Activated B cell treated with CpG ODN at 0.5 μM for 24 hours (primary cell): ENCODE data around the gene THEMIS. TPM values are rescaled to one million over a fixed set of nuclear protein-coding genes. Genes with fewer than 3 reads are reported as not detected.

Experiments used
- ATAC-seq: fragments of 200-7000 bp; cut with Tn5 transposase; one replicate; pipeline ENCODE4 v1.10.0; 2021; ENCODE audit warnings: low read depth, mild to moderate bottlenecking, moderate library complexity
- CTCF ChIA-PET: fragments of 350-600 bp; sonication (Branson Sonifier 250); formaldehyde crosslinking; loops from one replicate; lab custom pipeline; 2021; ENCODE audit warnings: antibody characterized with exemption; lab: Charles Lee
- POLR2A ChIA-PET: fragments of 350-600 bp; sonication (Branson Sonifier 250); formaldehyde crosslinking; loops from one replicate; lab custom pipeline; 2021; ENCODE audit warnings: antibody characterized with exemption; lab: Charles Lee
- DNase-seq: peaks from one replicate; pipeline ENCODE4 v3.0.0; 2022
- H3K27ac Mint-ChIP-seq: one replicate; pipeline ENCODE4 v1.8.0; 2020; ENCODE audit warnings: mixed read lengths
- H3K27me3 Mint-ChIP-seq: one replicate; pipeline ENCODE4 v1.8.0; 2021; ENCODE audit warnings: mixed read lengths
- H3K36me3 Mint-ChIP-seq: one replicate; pipeline ENCODE4 v1.8.0; 2021; ENCODE audit warnings: low read depth, mixed read lengths
- H3K4me1 Mint-ChIP-seq: one replicate; pipeline ENCODE4 v1.8.0; 2021; ENCODE audit warnings: mixed read lengths
- H3K4me3 Mint-ChIP-seq: one replicate; pipeline ENCODE4 v1.8.0; 2020; ENCODE audit warnings: mild to moderate bottlenecking, mixed read lengths
- H3K9me3 Mint-ChIP-seq: one replicate; pipeline ENCODE4 v1.8.0; 2020; ENCODE audit warnings: mixed read lengths
- intact Hi-C: fragments of 100-400 bp; cut with micrococcal nuclease; formaldehyde crosslinking; loops from one replicate; pipeline ENCODE4 v1.15.1; 2024
- total RNA-seq: library from RNA; stranded (reverse); gene quantifications from 2 replicates; pipeline ENCODE4 v1.2.3, GENCODE V29; 2022
- TF ChIP-seq, protein P1 (sequence below): fragments of 200-600 bp; IDR thresholded peaks from one replicate; pipeline ENCODE4 v1.8.0; 2022; ENCODE audit warnings: antibody characterized with exemption, mild to moderate bottlenecking

Gene THEMIS
- total RNA-seq, 1 donor from 2014 or later: not detected

DNA sequence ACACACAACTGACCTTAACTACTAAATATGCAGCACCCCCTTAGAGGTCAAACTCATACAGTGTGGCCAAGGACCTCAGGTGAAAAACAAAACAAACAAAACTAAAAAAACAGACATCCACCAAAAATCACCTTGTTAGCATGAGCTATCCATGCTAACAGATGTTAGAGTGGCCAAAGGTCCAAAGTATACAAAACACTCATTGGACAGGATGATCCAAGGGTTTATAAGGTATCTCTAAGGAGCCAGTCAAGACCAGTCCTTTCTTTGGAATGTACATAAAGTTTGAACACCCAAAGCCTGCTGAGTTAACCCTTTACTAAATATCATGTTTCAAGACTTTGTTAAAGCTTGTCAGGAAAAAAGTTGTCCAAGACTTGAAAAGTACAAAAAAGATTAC lies 35.8 kb downstream of the THEMIS start:
- Mint-ChIP-seq H3K27me3 (no peaks in the 10 kb centered on the region), H3K4me3 (no peak overlapping the region), H3K36me3 (no peaks in the 10 kb centered on the region), H3K9me3 (no peaks in the 10 kb centered on the region), H3K4me1 (no peaks in the 10 kb centered on the region), H3K27ac (no peak overlapping the region)
- ChIA-PET CTCF (no interaction called here), POLR2A (no interaction called here)
- ATAC-seq: no peak
- intact Hi-C loops: no loop called here
- TF ChIP-seq, protein P1, sequence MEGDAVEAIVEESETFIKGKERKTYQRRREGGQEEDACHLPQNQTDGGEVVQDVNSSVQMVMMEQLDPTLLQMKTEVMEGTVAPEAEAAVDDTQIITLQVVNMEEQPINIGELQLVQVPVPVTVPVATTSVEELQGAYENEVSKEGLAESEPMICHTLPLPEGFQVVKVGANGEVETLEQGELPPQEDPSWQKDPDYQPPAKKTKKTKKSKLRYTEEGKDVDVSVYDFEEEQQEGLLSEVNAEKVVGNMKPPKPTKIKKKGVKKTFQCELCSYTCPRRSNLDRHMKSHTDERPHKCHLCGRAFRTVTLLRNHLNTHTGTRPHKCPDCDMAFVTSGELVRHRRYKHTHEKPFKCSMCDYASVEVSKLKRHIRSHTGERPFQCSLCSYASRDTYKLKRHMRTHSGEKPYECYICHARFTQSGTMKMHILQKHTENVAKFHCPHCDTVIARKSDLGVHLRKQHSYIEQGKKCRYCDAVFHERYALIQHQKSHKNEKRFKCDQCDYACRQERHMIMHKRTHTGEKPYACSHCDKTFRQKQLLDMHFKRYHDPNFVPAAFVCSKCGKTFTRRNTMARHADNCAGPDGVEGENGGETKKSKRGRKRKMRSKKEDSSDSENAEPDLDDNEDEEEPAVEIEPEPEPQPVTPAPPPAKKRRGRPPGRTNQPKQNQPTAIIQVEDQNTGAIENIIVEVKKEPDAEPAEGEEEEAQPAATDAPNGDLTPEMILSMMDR: no peak
- DNase-seq: no peak

DNA sequence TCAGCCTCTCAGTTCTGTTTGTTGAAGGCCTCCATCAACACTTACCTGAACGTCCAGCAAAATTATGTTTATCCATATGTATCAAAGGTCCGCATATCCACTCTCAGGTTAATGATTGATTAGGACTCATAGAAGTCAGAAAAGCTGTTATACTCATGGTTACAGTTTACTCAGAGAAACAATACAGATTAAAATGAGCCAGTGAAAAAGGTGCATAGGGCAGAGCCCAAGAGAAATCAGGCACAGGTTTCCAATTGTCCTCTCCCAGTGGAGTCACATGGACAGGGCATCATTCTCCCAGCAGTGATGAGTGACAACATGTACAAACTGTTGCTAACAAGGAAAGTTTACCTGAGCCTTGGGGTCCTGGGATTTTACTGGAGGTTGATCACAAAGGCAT lies 36.2 kb downstream of the THEMIS start:
- Mint-ChIP-seq H3K36me3 (no peaks in the 10 kb centered on the region), H3K9me3 (no peaks in the 10 kb centered on the region), H3K27me3 (no peaks in the 10 kb centered on the region), H3K4me1 (no peaks in the 10 kb centered on the region), H3K4me3 (no peak overlapping the region), H3K27ac (no peak overlapping the region)
- intact Hi-C loops: no loop called here
- CTCF ChIA-PET: no interaction called here
- DNase-seq (no peak), ATAC-seq (no peak)
- TF ChIP-seq, protein P1: no peak
- POLR2A ChIA-PET: no interaction called here

DNA sequence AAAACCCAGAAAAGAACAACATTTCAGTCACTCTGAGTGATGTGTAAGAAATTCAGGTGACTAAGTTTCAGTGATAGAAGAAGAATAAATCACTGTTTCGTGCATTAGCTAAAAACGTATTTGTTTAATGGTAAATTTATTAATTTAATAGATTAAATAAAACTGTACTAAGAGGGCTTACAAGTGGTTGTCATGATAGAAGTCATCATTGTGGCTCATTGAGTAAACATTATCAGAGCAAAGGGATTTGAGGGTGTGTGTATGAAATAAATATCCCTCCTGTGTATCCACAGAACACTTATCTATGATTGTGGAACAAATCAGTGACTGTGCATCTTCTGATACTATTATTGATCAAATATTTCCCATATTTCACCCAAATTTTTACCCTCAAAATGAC lies 40.1 kb downstream of the THEMIS start:
- intact Hi-C loops: no loop called here
- Mint-ChIP-seq H3K27ac (no peak overlapping the region), H3K9me3 (no peaks in the 10 kb centered on the region), H3K36me3 (no peaks in the 10 kb centered on the region), H3K4me1 (no peaks in the 10 kb centered on the region), H3K27me3 (no peaks in the 10 kb centered on the region), H3K4me3 (no peak overlapping the region)
- ChIA-PET CTCF (no interaction called here), POLR2A (no interaction called here)
- DNase-seq: no peak
- ATAC-seq: no peak
- TF ChIP-seq, protein P1: no peak

DNA sequence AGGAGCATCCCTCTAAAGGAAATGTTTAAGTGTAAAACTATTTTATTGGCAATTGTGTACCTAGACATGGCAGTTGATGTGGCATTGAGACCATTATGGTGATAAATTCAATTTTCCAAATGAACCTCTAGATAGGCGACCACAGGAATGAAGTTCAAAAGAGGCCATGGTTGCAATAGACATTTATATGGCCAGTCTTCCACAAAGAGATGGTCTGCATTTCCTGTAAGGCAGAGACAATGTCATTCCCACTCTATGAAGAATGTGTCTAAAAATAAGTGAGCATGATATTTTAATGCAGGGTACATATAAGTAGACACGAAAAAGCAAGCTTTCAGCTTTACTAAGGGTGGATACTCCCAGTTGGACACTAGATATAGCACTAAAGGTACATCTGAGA lies 40.9 kb downstream of the THEMIS start:
- H3K4me1 Mint-ChIP-seq: no peaks in the 10 kb centered on the region
- TF ChIP-seq, protein P1: no peak
- ATAC-seq (no peak), DNase-seq (no peak)
- no peak overlapping the region for H3K4me3 Mint-ChIP-seq
- H3K27me3 Mint-ChIP-seq: no peaks in the 10 kb centered on the region
- ChIA-PET POLR2A (no interaction called here), CTCF (no interaction called here)
- H3K36me3 Mint-ChIP-seq: no peaks in the 10 kb centered on the region
- H3K27ac Mint-ChIP-seq: no peak overlapping the region
- no peaks in the 10 kb centered on the region for H3K9me3 Mint-ChIP-seq
- intact Hi-C loops: loop anchor here (5.0 kb wide), 2 partner anchors 467 to 1512 kb away; no protein-coding TSS in a partner anchor

DNA sequence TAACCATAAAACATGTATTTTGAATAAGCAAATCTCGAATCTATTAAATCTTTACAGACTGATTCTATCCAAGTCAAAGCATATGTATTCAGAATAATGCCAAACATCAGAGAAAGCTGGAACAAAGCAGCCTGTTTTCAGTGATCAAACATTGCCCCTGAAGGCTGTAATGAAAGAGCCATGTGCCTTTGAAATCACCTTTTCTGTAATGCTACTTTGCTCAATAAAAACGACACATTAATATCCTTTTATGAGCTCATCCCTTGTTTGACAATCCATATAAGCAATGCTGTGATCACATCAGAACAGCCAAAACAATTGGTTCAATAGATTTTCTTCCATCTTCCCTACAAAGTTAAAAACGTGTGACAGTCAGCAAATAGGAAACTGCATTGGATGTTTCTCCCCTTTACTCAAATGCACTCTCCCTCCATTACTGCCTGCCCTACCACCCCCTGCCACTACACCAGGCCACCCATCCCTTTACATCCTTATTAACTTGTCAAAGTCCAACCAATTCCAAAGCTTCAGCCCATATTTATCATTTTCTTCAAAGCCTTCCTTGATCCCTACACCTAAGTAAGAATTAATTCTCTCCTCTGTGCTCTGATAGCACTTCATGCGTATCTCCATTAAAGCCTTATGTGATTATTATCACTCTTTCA lies 42.0 kb downstream of the THEMIS start:
- Mint-ChIP-seq H3K27me3 (no peaks in the 10 kb centered on the region), H3K9me3 (no peaks in the 10 kb centered on the region), H3K4me1 (no peaks in the 10 kb centered on the region), H3K36me3 (no peaks in the 10 kb centered on the region), H3K27ac (no peak overlapping the region), H3K4me3 (no peak overlapping the region)
- ChIA-PET CTCF (no interaction called here), POLR2A (no interaction called here)
- DNase-seq (no peak), ATAC-seq (no peak)
- TF ChIP-seq, protein P1: no peak
- intact Hi-C loops: loop anchor here (5.0 kb wide), 2 partner anchors 468 to 1513 kb away; no protein-coding TSS in a partner anchor
